Natural killer cell treated with Interleukin-12 subunit alpha and Interleukin-12 subunit beta and Interleukin-15 and Interleukin-18, amount 100 ng/mL, for 72 hours (primary cell): Measurements from ENCODE around the gene NOC2L. TPM values are rescaled to one million over a fixed set of nuclear protein-coding genes. Genes with fewer than 3 reads are reported as not detected.

Source experiments
- ATAC-seq, 2 donors: fragments of 150-1000 bp; cut with Tn5 transposase in 1 of 2; sonication (Bioruptor Pico), chemical (Tn5 transposase) in 1 of 2; 2 replicates each; pipeline ENCODE4 v1.10.0; 2021
- DNase-seq: peaks from one replicate; pipeline ENCODE4 v3.0.0; 2022; ENCODE audit warnings: low spot score
- H3K27ac Mint-ChIP-seq, 2 donors: 1 replicate in 1 of 2; 2 replicates in 1 of 2; pipeline ENCODE4 v1.8.0; 2022; ENCODE audit warnings: mixed read lengths in 2 of 2, mild to moderate bottlenecking in 1 of 2, moderate library complexity in 1 of 2
- H3K27me3 Mint-ChIP-seq, 2 donors: 1 replicate in 1 of 2; 2 replicates in 1 of 2; pipeline ENCODE4 v1.8.0; 2022; ENCODE audit warnings: mixed read lengths in 2 of 2
- H3K36me3 Mint-ChIP-seq: one replicate; pipeline ENCODE4 v1.8.0; 2022; ENCODE audit warnings: mixed read lengths
- H3K4me1 Mint-ChIP-seq, 2 donors: 1 replicate in 1 of 2; 2 replicates in 1 of 2; pipeline ENCODE4 v1.8.0; 2022; ENCODE audit warnings: low read depth in 2 of 2, mixed read lengths in 2 of 2, mild to moderate bottlenecking in 1 of 2
- H3K4me3 Mint-ChIP-seq: one replicate; pipeline ENCODE4 v1.8.0; 2022; ENCODE audit warnings: mixed read lengths
- H3K9me3 Mint-ChIP-seq: 2 replicates; pipeline ENCODE4 v1.8.0; 2022; ENCODE audit warnings: mixed read lengths
- total RNA-seq, 2 donors: library from RNA; stranded (reverse); gene quantifications; one replicate each; pipeline ENCODE4 v1.2.3, GENCODE V29; 2022

Gene NOC2L
- total RNA-seq, 2 donors from 2014 or later = 113 to 143 TPM

GRCh38 chr1:942864-943533 lies 16.1 kb downstream of the NOC2L start:
- H3K36me3 Mint-ChIP-seq = no peaks in the 10 kb centered on the region
- H3K4me3 Mint-ChIP-seq = no peak overlapping the region

GRCh38 chr1:942411-942821 lies 16.6 kb downstream of the NOC2L start:
- ATAC-seq (no peak), DNase-seq (no peak)
- H3K4me3 Mint-ChIP-seq = no peak overlapping the region
- H3K9me3 Mint-ChIP-seq = no peaks in the 10 kb centered on the region
- H3K27me3 Mint-ChIP-seq = peaks cover 0 to 10% of the 10 kb centered on the region in 2 donors
- H3K36me3 Mint-ChIP-seq = no peaks in the 10 kb centered on the region
- H3K4me1 Mint-ChIP-seq = peaks cover 0 to 2% of the 10 kb centered on the region in 2 donors
- H3K27ac Mint-ChIP-seq = no peak overlapping the region

More at GRCh38 chr1:942864-943533, 16.1 kb downstream of the NOC2L start:
- H3K9me3 Mint-ChIP-seq = no peaks in the 10 kb centered on the region
- ATAC-seq (no peak), DNase-seq (no peak)
- peaks cover 0 to 6% of the 10 kb centered on the region in 2 donors for H3K27me3 Mint-ChIP-seq
- H3K27ac Mint-ChIP-seq = no peak overlapping the region
- H3K4me1 Mint-ChIP-seq = peaks cover 0 to 2% of the 10 kb centered on the region in 2 donors

GRCh38 chr1:941588-942383 lies 17.3 kb downstream of the NOC2L start:
- H3K9me3 Mint-ChIP-seq = no peaks in the 10 kb centered on the region
- H3K27me3 Mint-ChIP-seq = peaks cover 0 to 10% of the 10 kb centered on the region in 2 donors
- DNase-seq (no peak), ATAC-seq (peak; percentile 14 to 17)
- no peak overlapping the region for H3K27ac Mint-ChIP-seq
- H3K4me3 Mint-ChIP-seq = peak overlapping the region; percentile 52
- peaks cover 0 to 2% of the 10 kb centered on the region in 2 donors for H3K4me1 Mint-ChIP-seq
- no peaks in the 10 kb centered on the region for H3K36me3 Mint-ChIP-seq

GRCh38 chr1:941015-941587 lies 18.0 kb downstream of the NOC2L start:
- Mint-ChIP-seq H3K4me1 (peaks cover 0 to 2% of the 10 kb centered on the region in 2 donors), H3K36me3 (no peaks in the 10 kb centered on the region), H3K9me3 (no peaks in the 10 kb centered on the region), H3K27ac (no peak overlapping the region), H3K27me3 (peaks cover 0 to 10% of the 10 kb centered on the region in 2 donors), H3K4me3 (peak overlapping the region; percentile 52)
- DNase-seq = no peak
- peak in 1 of 2 donors; percentile 1 for ATAC-seq

GRCh38 chr1:940107-941014 lies 18.7 kb downstream of the NOC2L start:
- Mint-ChIP-seq H3K4me3 (peak overlapping the region; percentile 27), H3K4me1 (peaks cover 0 to 2% of the 10 kb centered on the region in 2 donors), H3K27me3 (peaks cover 0 to 10% of the 10 kb centered on the region in 2 donors), H3K9me3 (no peaks in the 10 kb centered on the region), H3K36me3 (no peaks in the 10 kb centered on the region), H3K27ac (no peak overlapping the region)
- DNase-seq = no peak
- peak; percentile 2 to 11 for ATAC-seq

- DNase-seq (no peak), ATAC-seq (no peak)
- H3K36me3 Mint-ChIP-seq = no peaks in the 10 kb centered on the region
- no peak overlapping the region for H3K4me3 Mint-ChIP-seq
- no peak overlapping the region for H3K27ac Mint-ChIP-seq
- peaks cover 7 to 14% of the 10 kb centered on the region in 2 donors for H3K27me3 Mint-ChIP-seq
- H3K9me3 Mint-ChIP-seq = no peaks in the 10 kb centered on the region
- peaks cover 0 to 2% of the 10 kb centered on the region in 2 donors for H3K4me1 Mint-ChIP-seq
Observed at GRCh38 chr1:939511-940106, 19.4 kb downstream of the NOC2L start.

GRCh38 chr1:938711-939489 lies 20.2 kb downstream of the NOC2L start:
- H3K4me1 Mint-ChIP-seq = peaks cover 0 to 2% of the 10 kb centered on the region in 2 donors
- no peaks in the 10 kb centered on the region for H3K36me3 Mint-ChIP-seq
- H3K9me3 Mint-ChIP-seq = no peaks in the 10 kb centered on the region
- no peak overlapping the region for H3K4me3 Mint-ChIP-seq
- no peak overlapping the region for H3K27ac Mint-ChIP-seq
- peaks cover 8 to 14% of the 10 kb centered on the region in 2 donors for H3K27me3 Mint-ChIP-seq
- DNase-seq = no peak
- ATAC-seq = no peak

- H3K4me3 Mint-ChIP-seq = no peak overlapping the region
- no peaks in the 10 kb centered on the region for H3K36me3 Mint-ChIP-seq
- H3K27me3 Mint-ChIP-seq = peaks cover 8 to 14% of the 10 kb centered on the region in 2 donors
- H3K27ac Mint-ChIP-seq = no peak overlapping the region
- DNase-seq (no peak), ATAC-seq (peak in 1 of 2 donors; percentile 28)
- H3K4me1 Mint-ChIP-seq = peaks cover 0 to 2% of the 10 kb centered on the region in 2 donors
- H3K9me3 Mint-ChIP-seq = no peaks in the 10 kb centered on the region
Observed at GRCh38 chr1:938088-938683, 20.9 kb downstream of the NOC2L start.

GRCh38 chr1:937521-937920 lies 21.5 kb downstream of the NOC2L start:
- ATAC-seq = no peak
- no peak overlapping the region for H3K27ac Mint-ChIP-seq
- H3K36me3 Mint-ChIP-seq = no peaks in the 10 kb centered on the region

GRCh38 chr1:936348-937264 lies 22.4 kb downstream of the NOC2L start:
- Mint-ChIP-seq H3K4me1 (peaks cover under 1 to 2% of the 10 kb centered on the region in 2 donors), H3K36me3 (no peaks in the 10 kb centered on the region), H3K27ac (no peak overlapping the region), H3K27me3 (peaks cover 9 to 14% of the 10 kb centered on the region in 2 donors), H3K4me3 (no peak overlapping the region), H3K9me3 (no peaks in the 10 kb centered on the region)
- DNase-seq (no peak), ATAC-seq (no peak)

More at GRCh38 chr1:937521-937920, 21.5 kb downstream of the NOC2L start:
- Mint-ChIP-seq H3K9me3 (no peaks in the 10 kb centered on the region), H3K4me3 (no peak overlapping the region), H3K4me1 (peaks cover 0 to 2% of the 10 kb centered on the region in 2 donors), H3K27me3 (peaks cover 8 to 14% of the 10 kb centered on the region in 2 donors)
- DNase-seq = no peak

GRCh38 chr1:935751-936231 lies 23.3 kb downstream of the NOC2L start:
- no peak overlapping the region for H3K27ac Mint-ChIP-seq
- ATAC-seq = no peak
- H3K4me1 Mint-ChIP-seq = peaks cover 4 to 7% of the 10 kb centered on the region in 2 donors

More at GRCh38 chr1:935751-936231, 23.3 kb downstream of the NOC2L start:
- Mint-ChIP-seq H3K27me3 (peaks cover 13 to 15% of the 10 kb centered on the region in 2 donors), H3K36me3 (no peaks in the 10 kb centered on the region), H3K4me3 (no peak overlapping the region), H3K9me3 (no peaks in the 10 kb centered on the region)
- no peak for DNase-seq
